GM23338 (cell line): ENCODE measurements around the gene AGO1. TPM values are rescaled to one million over a fixed set of nuclear protein-coding genes. Genes with fewer than 3 reads are reported as not detected.
A peak's percentile ranks its signal among the peaks of the same experiment; 100 is the strongest.

Experiments
- ATAC-seq: fragments of 200-7000 bp; cut with Tn5 transposase; 3 replicates; pipeline ENCODE4 v1.9.1; 2020
- DNase-seq: peaks from one replicate; pipeline ENCODE4 v3.0.0-alpha.2; 2015; ENCODE audit warnings: low spot score
- H2AFZ ChIP-seq: fragments of 200-600 bp; sonication (generic); 2 replicates; pipeline ENCODE4 v1.8.0; 2016; ENCODE audit warnings: antibody characterized with exemption, mild to moderate bottlenecking, moderate library complexity
- H3F3A ChIP-seq: fragments of 200-600 bp; sonication (generic); replicated peaks from 2 replicates; pipeline ENCODE4 v1.8.0; 2017; ENCODE audit warnings: antibody characterized with exemption, mixed run types, low read depth
- H3K27ac ChIP-seq: fragments of 200-600 bp; sonication (generic); 2 replicates; pipeline ENCODE4 v1.6.1; 2016; ENCODE audit warnings: low read depth
- H3K27me3 ChIP-seq: fragments of 200-600 bp; sonication (generic); 2 replicates; pipeline ENCODE4 v1.8.0; 2016; ENCODE audit warnings: mild to moderate bottlenecking, mixed run types, moderate library complexity; ENCODE audit not compliant: insufficient read depth
- H3K36me3 ChIP-seq: fragments of 200-600 bp; sonication (generic); 2 replicates; pipeline ENCODE4 v1.8.0; 2016; ENCODE audit warnings: mild to moderate bottlenecking; ENCODE audit not compliant: insufficient read depth
- H3K4me1 ChIP-seq: fragments of 200-600 bp; sonication (generic); 2 replicates; pipeline ENCODE4 v1.8.0; 2016; ENCODE audit warnings: mild to moderate bottlenecking, moderate library complexity; ENCODE audit not compliant: insufficient read depth
- H3K4me2 ChIP-seq: fragments of 200-600 bp; sonication (generic); 2 replicates; pipeline ENCODE4 v1.7.1; 2017; ENCODE audit warnings: mixed run types
- H3K4me3 ChIP-seq: fragments of 200-600 bp; sonication (generic); 2 replicates; pipeline ENCODE4 v1.6.1; 2016; ENCODE audit warnings: mixed run types
- H3K79me2 ChIP-seq: fragments of 200-600 bp; sonication (generic); replicated peaks from 2 replicates; pipeline ENCODE4 v1.8.0; 2017; ENCODE audit warnings: mild to moderate bottlenecking; ENCODE audit not compliant: insufficient read depth
- H3K9me2 ChIP-seq: fragments of 200-600 bp; sonication (generic); 2 replicates; pipeline ENCODE4 v1.8.0; 2017; ENCODE audit not compliant: insufficient read depth
- H4K20me1 ChIP-seq: fragments of 200-600 bp; sonication (generic); replicated peaks from 2 replicates; pipeline ENCODE4 v1.8.0; 2017; ENCODE audit warnings: mild to moderate bottlenecking; ENCODE audit not compliant: insufficient read depth
- H3K27ac Mint-ChIP-seq: 2 replicates; pipeline ENCODE4 v1.8.0; 2020; ENCODE audit warnings: inconsistent platforms, mild to moderate bottlenecking, moderate library complexity, mixed read lengths
- H3K27me3 Mint-ChIP-seq: 3 replicates; pipeline ENCODE4 v1.8.0; 2022; ENCODE audit warnings: low read depth, mild to moderate bottlenecking, moderate library complexity, mixed read lengths, inconsistent platforms; ENCODE audit not compliant: insufficient read depth, poor library complexity
- H3K36me3 Mint-ChIP-seq: 3 replicates; pipeline ENCODE4 v1.8.0; 2021; ENCODE audit warnings: low read depth, mild to moderate bottlenecking, inconsistent platforms, moderate library complexity, mixed read lengths
- H3K4me1 Mint-ChIP-seq: 3 replicates; pipeline ENCODE4 v1.8.0; 2020; ENCODE audit warnings: mild to moderate bottlenecking, inconsistent platforms, mixed read lengths
- H3K4me3 Mint-ChIP-seq: 3 replicates; pipeline ENCODE4 v1.8.0; 2021; ENCODE audit warnings: moderate library complexity, mild to moderate bottlenecking, inconsistent platforms, mixed read lengths
- H3K9me3 Mint-ChIP-seq: 3 replicates; pipeline ENCODE4 v1.8.0; 2020; ENCODE audit warnings: moderate library complexity, mild to moderate bottlenecking, inconsistent platforms, mixed read lengths
- CREB1 ChIP-seq: fragments of 250-450 bp; sonication (Bioruptor Pico); IDR thresholded peaks from 2 replicates; pipeline ENCODE4 v1.5.0; 2020; ENCODE audit warnings: low read depth, mild to moderate bottlenecking, moderate library complexity
- EZH2 ChIP-seq: fragments of 200-600 bp; sonication (generic); IDR thresholded peaks from one replicate; pipeline ENCODE4 v1.8.0; 2017; ENCODE audit warnings: antibody characterized with exemption, mild to moderate bottlenecking, low read depth; ENCODE audit not compliant: unreplicated experiment
- JUNB ChIP-seq: IDR thresholded peaks from one replicate; pipeline ENCODE4 v1.6.1; 2016; ENCODE audit warnings: antibody characterized with exemption; ENCODE audit not compliant: unreplicated experiment
- POLR2AphosphoS5 ChIP-seq: IDR thresholded peaks from 2 replicates; pipeline ENCODE4 v1.6.1; 2016; ENCODE audit warnings: antibody characterized with exemption, low read depth
- STAT1 ChIP-seq: IDR thresholded peaks from one replicate; pipeline ENCODE4 v1.6.1; 2016; ENCODE audit warnings: antibody characterized with exemption; ENCODE audit not compliant: unreplicated experiment
- ZNF331 ChIP-seq: fragments of 250-450 bp; sonication (Bioruptor Pico); IDR thresholded peaks from 2 replicates; pipeline ENCODE4 v1.5.0; 2020; ENCODE audit warnings: low read depth, mild to moderate bottlenecking, moderate library complexity
- polyA plus RNA-seq: library from polyadenylated mRNA; unstranded; fragments of >200 nt; fragmentation: Nextera tagmentation; extraction: Ambion mirVana; gene quantifications from 2 replicates; pipeline ENCODE4 v1.2.1, GENCODE V29; 2016
- total RNA-seq: library from RNA; depleted of rRNA; stranded (reverse); fragments of >200 nt; shearing (Covaris generic); gene quantifications from 2 replicates; pipeline ENCODE4 v1.2.3, GENCODE V29; 2014
- TF ChIP-seq, protein P1 (sequence below), 2 experiments: fragments of 200-600 bp in 1 of 2; sonication (generic) in 1 of 2; conservative IDR thresholded peaks; 2 replicates each; pipeline versions ENCODE4 v1.5.1 to v1.6.1; 2016 to 2017; ENCODE audit warnings: antibody characterized with exemption in 2 of 2, low read depth in 2 of 2, mild to moderate bottlenecking in 2 of 2, moderate library complexity in 1 of 2
- TF ChIP-seq, protein P2 (sequence below): IDR thresholded peaks from 2 replicates; pipeline ENCODE4 v1.6.1; 2016; ENCODE audit warnings: antibody characterized with exemption
- TF ChIP-seq, protein P3 (sequence below): IDR thresholded peaks from one replicate; pipeline ENCODE4 v1.6.1; 2018; ENCODE audit warnings: antibody characterized with exemption; ENCODE audit not compliant: unreplicated experiment

Gene AGO1
- total and polyA plus RNA-seq, 2 experiments from 2014 or later = 10.6 to 65.1 TPM

DNA sequence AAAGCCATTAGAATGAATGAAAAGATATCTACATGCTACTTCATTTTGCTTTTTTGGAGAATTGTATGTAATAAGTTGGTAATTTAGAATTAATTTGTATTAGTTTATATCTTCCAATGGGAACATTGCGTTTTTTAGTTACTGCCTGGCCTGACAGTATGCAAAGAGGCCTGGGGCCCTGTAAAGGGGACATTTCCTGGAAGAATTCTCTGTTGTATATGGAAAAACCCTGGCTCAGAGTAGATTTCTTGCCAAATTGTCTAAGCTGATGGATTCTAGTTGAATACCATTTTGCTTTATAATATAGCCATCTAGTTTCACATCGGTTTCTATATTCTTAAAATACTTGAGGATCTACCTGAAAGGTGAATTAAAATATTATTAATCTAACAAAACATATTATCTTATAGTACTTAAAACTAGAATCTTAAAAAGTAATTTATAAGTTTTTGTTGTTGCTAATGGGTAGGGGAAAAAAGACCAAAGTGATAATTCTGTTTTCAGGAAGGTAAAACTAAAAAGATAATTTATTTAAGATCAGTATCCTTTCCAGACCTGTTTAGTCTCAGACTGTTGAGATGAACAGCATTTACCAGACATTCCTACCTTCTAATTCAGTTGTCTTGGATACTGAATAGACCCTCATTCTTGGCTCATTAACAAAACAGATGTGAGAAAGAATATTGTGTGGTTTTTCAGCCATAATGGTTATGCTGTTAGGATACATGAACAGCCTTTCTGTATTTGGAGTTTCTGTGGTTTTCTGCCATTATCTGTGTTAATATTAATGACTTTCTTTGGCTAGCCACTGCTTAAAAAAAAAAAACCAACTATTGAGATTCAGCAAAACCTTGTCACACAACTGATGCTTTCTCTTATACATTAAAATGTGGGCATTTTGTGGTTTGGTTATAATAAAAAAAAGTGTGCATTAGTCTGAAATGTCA, 52.7 kb downstream of the AGO1 start:
- Mint-ChIP-seq H3K27ac (no peak overlapping the region), H3K9me3 (no peaks in the 10 kb centered on the region), H3K4me1 (peaks cover 34% of the 10 kb centered on the region), H3K4me3 (no peak overlapping the region), H3K36me3 (no peaks in the 10 kb centered on the region), H3K27me3 (peaks cover 4% of the 10 kb centered on the region)
- Histone ChIP-seq H2AFZ (no peak overlapping the region), H3F3A (peaks cover 9% of the 10 kb centered on the region; the same call in 1 of the 2 replicates), H3K4me1 (peaks cover 25% of the 10 kb centered on the region), H3K4me2 (peak overlapping the region; percentile 53), H3K27ac (no peak overlapping the region), H4K20me1 (peaks cover 11% of the 10 kb centered on the region), H3K79me2 (peaks cover 93% of the 10 kb centered on the region), H3K9me2 (no peaks in the 10 kb centered on the region), H3K27me3 (no peaks in the 10 kb centered on the region), H3K4me3 (0 out of 2 replicates have a peak overlapping the region, but pooled peaks have one; percentile 5), H3K36me3 (no peaks in the 10 kb centered on the region)
- TF ChIP-seq, protein P1, sequence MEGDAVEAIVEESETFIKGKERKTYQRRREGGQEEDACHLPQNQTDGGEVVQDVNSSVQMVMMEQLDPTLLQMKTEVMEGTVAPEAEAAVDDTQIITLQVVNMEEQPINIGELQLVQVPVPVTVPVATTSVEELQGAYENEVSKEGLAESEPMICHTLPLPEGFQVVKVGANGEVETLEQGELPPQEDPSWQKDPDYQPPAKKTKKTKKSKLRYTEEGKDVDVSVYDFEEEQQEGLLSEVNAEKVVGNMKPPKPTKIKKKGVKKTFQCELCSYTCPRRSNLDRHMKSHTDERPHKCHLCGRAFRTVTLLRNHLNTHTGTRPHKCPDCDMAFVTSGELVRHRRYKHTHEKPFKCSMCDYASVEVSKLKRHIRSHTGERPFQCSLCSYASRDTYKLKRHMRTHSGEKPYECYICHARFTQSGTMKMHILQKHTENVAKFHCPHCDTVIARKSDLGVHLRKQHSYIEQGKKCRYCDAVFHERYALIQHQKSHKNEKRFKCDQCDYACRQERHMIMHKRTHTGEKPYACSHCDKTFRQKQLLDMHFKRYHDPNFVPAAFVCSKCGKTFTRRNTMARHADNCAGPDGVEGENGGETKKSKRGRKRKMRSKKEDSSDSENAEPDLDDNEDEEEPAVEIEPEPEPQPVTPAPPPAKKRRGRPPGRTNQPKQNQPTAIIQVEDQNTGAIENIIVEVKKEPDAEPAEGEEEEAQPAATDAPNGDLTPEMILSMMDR (conservative IDR thresholded peaks at IDR 0.05; ENCODE audit: low read depth in 2 of 2) = no peak
- TF ChIP-seq EZH2 (no peak), POLR2AphosphoS5 (no peak), ZNF331 (CRISPR knock-in tag) (no peak), STAT1 (no peak), CREB1 (CRISPR knock-in tag) (no peak)
- TF ChIP-seq, protein P2, sequence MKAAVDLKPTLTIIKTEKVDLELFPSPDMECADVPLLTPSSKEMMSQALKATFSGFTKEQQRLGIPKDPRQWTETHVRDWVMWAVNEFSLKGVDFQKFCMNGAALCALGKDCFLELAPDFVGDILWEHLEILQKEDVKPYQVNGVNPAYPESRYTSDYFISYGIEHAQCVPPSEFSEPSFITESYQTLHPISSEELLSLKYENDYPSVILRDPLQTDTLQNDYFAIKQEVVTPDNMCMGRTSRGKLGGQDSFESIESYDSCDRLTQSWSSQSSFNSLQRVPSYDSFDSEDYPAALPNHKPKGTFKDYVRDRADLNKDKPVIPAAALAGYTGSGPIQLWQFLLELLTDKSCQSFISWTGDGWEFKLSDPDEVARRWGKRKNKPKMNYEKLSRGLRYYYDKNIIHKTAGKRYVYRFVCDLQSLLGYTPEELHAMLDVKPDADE = no peak
- ATAC-seq (no peak), DNase-seq (peak; percentile 45)

DNA sequence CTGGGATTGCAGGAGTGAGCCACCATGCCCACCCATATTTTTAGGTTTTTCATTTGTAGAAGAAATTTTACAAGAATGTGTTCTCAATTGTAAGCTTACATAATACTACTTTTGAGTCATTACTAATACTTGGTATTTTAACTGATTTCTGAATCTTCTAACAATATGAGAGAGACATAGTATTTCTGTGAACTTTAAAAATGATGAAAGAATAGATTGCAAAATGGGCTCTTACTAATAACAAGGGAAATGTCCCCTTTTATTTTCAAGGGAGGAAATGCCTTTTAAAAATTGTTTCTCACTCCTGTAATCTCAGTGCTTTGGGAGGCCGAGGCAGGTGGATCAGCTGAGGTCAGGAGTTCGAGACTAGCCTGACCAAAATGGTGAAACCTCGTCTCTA, 53.8 kb downstream of the AGO1 start:
- no peak overlapping the region for H3K27ac ChIP-seq
- no peaks in the 10 kb centered on the region for H3K9me2 ChIP-seq
- peaks cover 100% of the 10 kb centered on the region for H3K79me2 ChIP-seq
- H4K20me1 ChIP-seq = peaks cover 13% of the 10 kb centered on the region
- peaks cover 32% of the 10 kb centered on the region for H3K4me1 Mint-ChIP-seq
- H3K27me3 ChIP-seq = no peaks in the 10 kb centered on the region
- H2AFZ ChIP-seq = no peak overlapping the region
- no peaks in the 10 kb centered on the region for H3K36me3 ChIP-seq
- DNase-seq (no peak), ATAC-seq (no peak)
- H3K4me1 ChIP-seq = peaks cover 25% of the 10 kb centered on the region
- H3K27me3 Mint-ChIP-seq = no peaks in the 10 kb centered on the region
- H3K4me2 ChIP-seq = no peak overlapping the region
- no peak overlapping the region for H3K4me3 ChIP-seq
- peaks cover 5% of the 10 kb centered on the region; the same call in 1 of the 2 replicates for H3F3A ChIP-seq
- H3K4me3 Mint-ChIP-seq = no peak overlapping the region
- no peak overlapping the region for H3K27ac Mint-ChIP-seq
- TF ChIP-seq ZNF331 (CRISPR knock-in tag) (no peak), JUNB (no peak), POLR2AphosphoS5 (no peak), CREB1 (CRISPR knock-in tag) (no peak)
- TF ChIP-seq, protein P1 (conservative IDR thresholded peaks at IDR 0.05; ENCODE audit: low read depth in 2 of 2) = no peak
- TF ChIP-seq, protein P2 = no peak
- TF ChIP-seq, protein P3, sequence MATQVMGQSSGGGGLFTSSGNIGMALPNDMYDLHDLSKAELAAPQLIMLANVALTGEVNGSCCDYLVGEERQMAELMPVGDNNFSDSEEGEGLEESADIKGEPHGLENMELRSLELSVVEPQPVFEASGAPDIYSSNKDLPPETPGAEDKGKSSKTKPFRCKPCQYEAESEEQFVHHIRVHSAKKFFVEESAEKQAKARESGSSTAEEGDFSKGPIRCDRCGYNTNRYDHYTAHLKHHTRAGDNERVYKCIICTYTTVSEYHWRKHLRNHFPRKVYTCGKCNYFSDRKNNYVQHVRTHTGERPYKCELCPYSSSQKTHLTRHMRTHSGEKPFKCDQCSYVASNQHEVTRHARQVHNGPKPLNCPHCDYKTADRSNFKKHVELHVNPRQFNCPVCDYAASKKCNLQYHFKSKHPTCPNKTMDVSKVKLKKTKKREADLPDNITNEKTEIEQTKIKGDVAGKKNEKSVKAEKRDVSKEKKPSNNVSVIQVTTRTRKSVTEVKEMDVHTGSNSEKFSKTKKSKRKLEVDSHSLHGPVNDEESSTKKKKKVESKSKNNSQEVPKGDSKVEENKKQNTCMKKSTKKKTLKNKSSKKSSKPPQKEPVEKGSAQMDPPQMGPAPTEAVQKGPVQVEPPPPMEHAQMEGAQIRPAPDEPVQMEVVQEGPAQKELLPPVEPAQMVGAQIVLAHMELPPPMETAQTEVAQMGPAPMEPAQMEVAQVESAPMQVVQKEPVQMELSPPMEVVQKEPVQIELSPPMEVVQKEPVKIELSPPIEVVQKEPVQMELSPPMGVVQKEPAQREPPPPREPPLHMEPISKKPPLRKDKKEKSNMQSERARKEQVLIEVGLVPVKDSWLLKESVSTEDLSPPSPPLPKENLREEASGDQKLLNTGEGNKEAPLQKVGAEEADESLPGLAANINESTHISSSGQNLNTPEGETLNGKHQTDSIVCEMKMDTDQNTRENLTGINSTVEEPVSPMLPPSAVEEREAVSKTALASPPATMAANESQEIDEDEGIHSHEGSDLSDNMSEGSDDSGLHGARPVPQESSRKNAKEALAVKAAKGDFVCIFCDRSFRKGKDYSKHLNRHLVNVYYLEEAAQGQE = no peak
- H3K9me3 Mint-ChIP-seq = no peaks in the 10 kb centered on the region
- no peaks in the 10 kb centered on the region for H3K36me3 Mint-ChIP-seq
